ENCODE data around the gene PDE11A. TPM values are rescaled to one million over a fixed set of nuclear protein-coding genes. Genes with fewer than 3 reads are reported as not detected.

PDE11A gene
- total and polyA plus RNA-seq, 3 donors from 2014 or later: 2.2 to 7.8 (median 3.3) TPM

DNA sequence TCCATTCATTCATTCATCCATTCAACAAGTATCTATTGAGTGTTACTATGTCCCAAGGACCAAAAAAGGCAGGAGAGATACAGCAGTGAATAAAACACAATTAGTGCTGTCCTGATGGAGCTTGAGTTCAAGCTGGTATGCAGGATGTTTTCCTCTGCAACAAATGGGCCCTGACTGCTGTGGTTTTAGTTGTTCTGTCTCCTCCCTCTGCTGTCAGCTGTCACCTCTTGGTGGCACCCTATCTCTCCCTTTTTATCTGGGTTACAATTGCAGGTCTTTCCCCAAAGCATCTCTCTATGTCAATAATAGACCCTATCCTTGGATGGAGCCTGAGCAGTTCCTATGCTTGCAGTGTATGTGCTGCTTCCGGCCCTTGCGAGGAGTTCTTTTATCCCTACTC, 304.8 kb downstream of the PDE11A start:
- H3K27ac ChIP-seq: no peak overlapping the region
- TF ChIP-seq CTCF (IDR thresholded peaks at IDR 0.05): no peak
- no peak for TF ChIP-seq POLR2A (IDR thresholded peaks at IDR 0.05)
- DNase-seq: no peak
- H3K4me3 ChIP-seq: no peak overlapping the region
- H3K4me1 ChIP-seq: no peaks in the 10 kb centered on the region
- intact Hi-C loops (cut with DNase I; ENCODE audit: low total_unique reads): no loop called here
- H3K27me3 ChIP-seq: no peaks in the 10 kb centered on the region
- H3K9me3 ChIP-seq: no peaks in the 10 kb centered on the region
- WGBS, 2 donors: 95 to 100% methylated on average over 2 of the region's 2 CpGs
- no peaks in the 10 kb centered on the region for H3K36me3 ChIP-seq (ENCODE audit: low read depth, missing control alignments)

DNA sequence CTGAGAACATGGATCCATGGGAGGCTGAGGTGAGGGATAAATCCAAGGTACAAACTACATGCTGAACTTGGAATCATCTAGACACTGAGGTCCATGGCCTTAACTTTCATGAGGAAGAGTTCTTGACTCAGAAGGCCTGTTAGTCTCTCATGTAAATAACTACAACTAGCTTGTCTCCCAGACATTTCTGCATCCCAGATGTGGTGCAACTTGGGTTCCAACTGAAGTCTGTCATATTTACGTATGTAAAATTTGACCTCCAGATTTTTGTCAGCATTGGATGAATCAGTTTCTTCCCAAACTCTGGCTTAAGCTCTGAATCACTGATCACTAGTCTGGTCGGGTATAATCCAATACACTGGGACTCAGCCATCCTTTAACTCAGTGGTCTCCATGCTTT, 306.9 kb downstream of the PDE11A start:
- intact Hi-C loops (cut with DNase I; ENCODE audit: low total_unique reads): no loop called here
- WGBS, 2 donors: 95 to 98% methylated on average over 2 of the region's 2 CpGs
- Histone ChIP-seq H3K9me3 (no peaks in the 10 kb centered on the region), H3K36me3 (ENCODE audit: low read depth, missing control alignments) (no peaks in the 10 kb centered on the region), H3K27ac (no peak overlapping the region), H3K4me1 (no peaks in the 10 kb centered on the region), H3K27me3 (no peaks in the 10 kb centered on the region), H3K4me3 (no peak overlapping the region)
- TF ChIP-seq POLR2A (IDR thresholded peaks at IDR 0.05): no peak
- DNase-seq: no peak

DNA sequence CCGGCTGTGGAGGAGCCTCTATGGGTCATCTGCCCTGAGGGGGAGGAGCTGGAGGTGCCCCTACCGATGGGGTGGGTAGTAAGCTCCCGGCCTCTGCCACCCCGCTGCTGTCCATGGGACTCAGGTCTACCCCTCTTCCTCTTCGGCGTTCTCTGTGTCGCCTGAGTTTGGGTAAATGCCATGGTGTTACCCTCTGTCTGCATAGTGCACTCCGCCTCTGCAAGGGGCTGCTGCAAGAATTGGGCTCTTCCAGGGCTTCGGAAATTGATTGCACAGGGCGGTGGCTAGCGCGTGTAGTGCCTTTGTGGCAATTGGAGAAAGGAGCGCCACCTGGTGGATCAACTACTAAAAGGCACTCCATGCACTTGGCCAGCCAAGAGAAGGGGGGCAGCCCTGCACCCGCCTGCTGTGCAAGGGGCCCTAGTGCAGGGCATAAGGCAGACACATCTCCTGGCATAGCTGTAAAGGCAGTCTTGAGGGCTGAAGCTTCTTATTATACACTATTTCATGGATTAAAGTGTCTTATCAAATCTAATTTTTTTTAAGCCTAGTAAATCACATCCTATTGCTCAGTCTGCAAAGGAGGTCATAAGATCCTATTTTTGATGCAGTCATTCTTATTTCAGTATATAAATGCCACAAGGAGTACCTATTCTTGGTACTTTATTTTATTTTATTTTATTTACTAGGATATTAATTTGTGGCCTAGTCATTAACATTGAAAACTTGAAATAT, 308.9 kb downstream of the PDE11A start:
- no peaks in the 10 kb centered on the region for H3K9me3 ChIP-seq
- peaks cover 1% of the 10 kb centered on the region for H3K4me1 ChIP-seq
- no peak for TF ChIP-seq POLR2A (IDR thresholded peaks at IDR 0.05)
- peak; percentile 53 to 80 (median 64) for TF ChIP-seq CTCF (IDR thresholded peaks at IDR 0.05)
- peak; percentile 89 for DNase-seq
- no peaks in the 10 kb centered on the region for H3K36me3 ChIP-seq (ENCODE audit: low read depth, missing control alignments)
- no peaks in the 10 kb centered on the region for H3K27me3 ChIP-seq
- no peak overlapping the region for H3K27ac ChIP-seq
- intact Hi-C loops (cut with DNase I; ENCODE audit: low total_unique reads): no loop called here
- 27 to 44% methylated on average over 10 to 14 of the region's 14 CpGs for WGBS, 2 donors
- H3K4me3 ChIP-seq: no peak overlapping the region

DNA sequence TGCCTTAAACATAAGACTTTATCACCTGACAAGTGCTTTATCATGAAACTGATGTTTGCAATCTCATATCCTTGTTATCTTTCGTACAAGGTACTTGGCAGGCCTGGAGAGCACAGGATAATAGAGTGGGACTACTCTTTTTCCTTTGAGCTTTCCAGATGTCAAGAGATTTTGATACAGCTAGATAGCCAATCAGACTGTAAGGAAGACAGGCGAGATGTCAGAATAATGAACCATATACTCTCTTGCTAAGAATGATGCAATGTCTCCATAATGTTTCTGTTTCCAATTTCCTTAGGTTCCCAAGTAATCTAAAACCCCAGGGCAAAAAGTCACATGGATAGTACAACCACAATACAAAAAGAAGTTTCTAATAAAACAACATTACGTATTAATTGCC, 313.1 kb downstream of the PDE11A start:
- H3K27me3 ChIP-seq: no peaks in the 10 kb centered on the region
- H3K9me3 ChIP-seq: no peaks in the 10 kb centered on the region
- no peak overlapping the region for H3K27ac ChIP-seq
- DNase-seq: no peak
- no peaks in the 10 kb centered on the region for H3K36me3 ChIP-seq (ENCODE audit: low read depth, missing control alignments)
- intact Hi-C loops (cut with DNase I; ENCODE audit: low total_unique reads): no loop called here
- 80 to 83% methylated on average over 3 of the region's 3 CpGs for WGBS, 2 donors
- peaks cover 11% of the 10 kb centered on the region for H3K4me1 ChIP-seq
- TF ChIP-seq CTCF (IDR thresholded peaks at IDR 0.05) (no peak), POLR2A (IDR thresholded peaks at IDR 0.05) (no peak)
- no peak overlapping the region for H3K4me3 ChIP-seq

DNA sequence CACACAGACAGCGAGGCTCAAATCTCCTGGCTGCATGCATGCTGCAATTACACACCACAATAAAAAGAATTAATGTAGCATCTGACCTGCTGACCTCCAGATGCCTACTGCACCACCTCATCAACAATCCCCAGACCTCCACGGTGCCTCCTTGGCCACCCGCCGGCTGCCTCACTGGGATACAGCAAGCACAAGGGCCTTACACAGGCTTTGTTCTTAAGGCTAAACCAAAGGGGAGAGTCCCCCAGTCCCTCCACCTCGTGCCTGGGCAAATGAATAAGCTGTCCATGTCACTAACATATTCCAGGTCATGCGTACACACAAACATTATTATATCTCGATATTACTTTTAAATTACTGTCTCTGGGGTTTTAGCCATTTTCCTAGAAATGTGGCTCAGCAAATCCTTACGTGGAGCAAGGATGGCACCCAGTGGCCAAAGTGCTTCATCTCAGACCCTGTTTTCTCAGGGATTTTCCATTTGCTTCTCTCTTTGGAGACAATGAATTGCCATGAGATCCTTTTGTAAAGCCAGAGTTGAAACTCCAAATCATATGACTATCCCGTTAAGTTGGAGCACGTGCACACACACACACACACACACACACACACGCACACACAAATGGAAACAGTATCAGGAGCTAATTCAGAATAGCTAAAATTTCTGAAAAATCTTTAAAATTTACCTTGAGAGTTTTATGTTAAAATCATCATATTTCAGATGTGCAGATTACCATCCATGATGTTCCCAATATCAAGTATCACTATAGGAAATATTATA, 313.8 kb downstream of the PDE11A start:
- Histone ChIP-seq H3K36me3 (ENCODE audit: low read depth, missing control alignments) (no peaks in the 10 kb centered on the region), H3K4me3 (no peak overlapping the region), H3K27me3 (no peaks in the 10 kb centered on the region), H3K9me3 (no peaks in the 10 kb centered on the region), H3K4me1 (peaks cover 18% of the 10 kb centered on the region), H3K27ac (no peak overlapping the region)
- TF ChIP-seq POLR2A (IDR thresholded peaks at IDR 0.05): no peak
- TF ChIP-seq CTCF (IDR thresholded peaks at IDR 0.05): peak; percentile 40 to 85 (median 64)
- intact Hi-C loops (cut with DNase I; ENCODE audit: low total_unique reads): no loop called here
- WGBS, 2 donors: 40 to 61% methylated on average over 11 of the region's 11 CpGs
- peak; percentile 59 for DNase-seq
